OCI-M1 (cell line): ENCODE data around the gene FGF1.
"Not testable (repeated sequence)": the region's sequence is repeated elsewhere in the genome, so short reads cannot be mapped to it uniquely, and the experiment has no call there.

Experiments
- DNase-seq: peaks from one replicate; lab custom pipeline; 2025; lab: John Stamatoyannopoulos, UW

FGF1 gene

DNA sequence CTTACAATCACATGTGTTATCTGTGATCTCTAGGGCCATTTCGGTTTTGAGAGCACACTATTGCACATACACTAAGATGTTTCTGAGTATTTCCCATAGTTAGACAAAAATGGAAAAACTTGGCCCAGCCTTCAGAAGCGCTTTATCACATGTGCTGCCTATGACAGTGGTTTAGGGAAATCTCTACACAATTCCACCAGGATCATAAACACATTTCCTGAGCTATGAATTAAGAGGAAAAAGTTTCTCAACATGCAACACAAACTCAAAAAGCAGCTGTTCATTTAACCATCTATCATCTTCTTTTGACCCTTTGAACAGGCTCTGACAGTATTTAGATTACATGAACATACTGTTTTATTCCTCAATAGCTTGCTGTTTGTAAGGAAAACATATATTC is 15.1 kb downstream of the FGF1 start:
- DNase-seq = no peak

DNA sequence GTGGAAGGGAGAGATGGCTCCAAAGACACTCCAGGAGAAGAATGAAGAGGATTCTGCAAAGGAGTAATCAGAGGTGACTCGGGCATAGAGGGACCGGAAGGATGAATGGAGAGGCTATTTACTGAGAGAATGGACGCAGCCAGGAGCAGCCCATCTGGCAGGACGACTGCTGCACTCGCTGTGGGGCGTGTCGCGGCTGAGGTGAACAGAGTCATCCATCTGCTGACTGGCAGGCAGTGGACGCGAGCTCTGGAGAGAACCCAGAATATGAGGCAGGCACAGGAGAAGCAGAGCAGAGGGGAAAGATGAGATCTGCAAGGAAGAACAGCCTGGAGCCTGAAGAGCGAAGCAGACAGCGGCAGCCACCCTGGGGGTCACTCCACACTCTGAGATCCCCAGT is 16.4 kb downstream of the FGF1 start:
- no peak for DNase-seq

DNA sequence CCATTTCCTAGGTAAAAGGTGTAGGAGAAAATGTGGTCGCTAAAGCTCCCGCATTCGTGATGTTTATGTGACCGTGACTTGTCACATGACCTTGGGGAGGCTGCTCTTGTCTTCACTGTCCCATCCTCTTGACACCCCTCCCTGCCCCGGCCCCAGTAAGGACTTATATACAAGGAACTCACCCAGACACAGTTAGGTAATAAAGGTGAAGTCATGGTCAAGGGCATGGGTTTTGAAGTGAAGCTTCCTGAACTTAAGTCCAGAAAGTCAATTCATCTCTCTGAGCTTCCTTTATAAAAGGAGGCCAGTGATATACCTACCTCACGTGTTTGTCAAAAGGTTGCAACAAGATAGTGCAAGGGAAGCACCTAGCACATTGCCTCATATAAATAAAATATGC is 17.6 kb downstream of the FGF1 start:
- no peak for DNase-seq

- DNase-seq = no peak
These were observed 18.1 kb downstream of the FGF1 start for GRCh38 chr5:142667831-142668230.

GRCh38 chr5:142664636-142665035 is 21.3 kb downstream of the FGF1 start:
- no peak for DNase-seq

DNA sequence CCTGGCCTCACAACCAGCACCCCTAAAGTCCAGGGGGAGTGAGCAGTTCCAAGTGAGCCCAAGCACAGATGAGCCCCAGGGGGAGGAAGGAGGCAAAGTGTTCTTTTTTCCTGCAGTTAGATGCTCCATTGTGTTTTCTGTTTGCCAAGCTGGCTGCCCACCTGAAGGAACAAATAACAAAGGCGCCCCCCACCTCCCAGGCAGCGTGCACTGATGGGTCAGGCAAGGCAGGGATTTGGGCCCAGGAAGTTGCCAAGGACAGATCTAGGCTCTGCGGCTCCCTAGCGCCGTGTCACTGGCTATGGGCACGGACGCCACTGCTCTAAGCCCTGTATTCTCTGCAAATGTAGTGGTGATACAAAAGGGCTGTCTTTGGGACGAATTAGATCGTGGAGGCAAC is 21.8 kb downstream of the FGF1 start:
- no peak for DNase-seq

DNA sequence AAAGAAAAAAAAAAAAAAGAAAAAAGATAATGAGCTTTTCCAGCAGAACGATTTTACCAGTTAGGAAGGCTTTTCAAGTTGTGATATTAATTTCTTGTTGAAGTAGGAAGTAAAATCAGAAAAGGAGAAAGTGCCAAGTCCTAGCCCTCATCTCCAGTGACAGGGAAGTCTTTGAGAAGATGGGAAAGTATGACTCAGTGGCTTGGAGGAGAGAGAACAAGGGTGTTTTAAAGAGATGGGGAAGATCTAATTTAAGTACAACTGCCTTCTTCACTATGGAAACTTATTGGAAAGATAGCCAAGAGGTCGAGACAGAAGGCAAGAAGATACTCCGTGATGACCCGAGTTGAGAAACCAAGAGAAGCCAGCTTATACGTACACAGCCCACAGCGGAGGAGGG is 22.6 kb downstream of the FGF1 start:
- no peak for DNase-seq

DNA sequence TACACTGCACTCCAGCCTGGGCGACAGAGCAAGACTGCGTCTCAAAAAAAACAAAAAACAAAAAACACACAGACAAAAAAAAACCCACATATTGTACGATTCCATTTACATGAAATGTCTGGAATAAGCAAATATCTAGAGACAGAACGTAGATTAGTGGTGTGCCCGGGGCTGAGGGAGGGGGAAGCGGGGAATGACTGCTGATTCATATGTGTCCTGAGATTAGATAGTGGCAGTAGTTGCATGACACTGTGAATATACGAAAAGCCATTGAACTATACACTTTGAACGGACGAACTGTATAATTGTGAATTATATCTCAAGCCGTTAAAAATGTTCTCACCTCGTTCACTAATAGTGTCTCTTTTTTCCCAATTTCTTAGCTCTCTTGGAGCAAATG is 23.9 kb downstream of the FGF1 start:
- peak; percentile 37 for DNase-seq

DNA sequence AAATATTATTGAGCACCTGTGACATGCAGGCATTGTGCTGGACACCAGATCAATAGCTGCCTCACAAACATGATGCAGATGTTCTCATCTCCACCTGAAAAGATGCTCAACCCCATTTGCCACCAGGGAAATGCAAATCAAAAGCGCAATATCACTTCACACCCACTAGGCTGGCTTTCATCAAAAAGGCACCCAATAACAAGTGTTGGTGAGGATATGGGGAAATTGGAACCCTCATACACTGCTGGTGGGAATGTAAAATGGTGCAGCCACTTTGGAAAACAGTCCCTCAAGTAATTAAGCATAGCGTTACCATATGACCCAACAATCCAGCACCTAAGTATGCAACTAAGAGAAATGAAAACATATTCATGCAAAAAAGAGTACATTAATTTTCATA is 24.7 kb downstream of the FGF1 start:
- no peak for DNase-seq

- no peak for DNase-seq
These were observed 25.2 kb downstream of the FGF1 start for GRCh38 chr5:142660731-142661130.

DNA sequence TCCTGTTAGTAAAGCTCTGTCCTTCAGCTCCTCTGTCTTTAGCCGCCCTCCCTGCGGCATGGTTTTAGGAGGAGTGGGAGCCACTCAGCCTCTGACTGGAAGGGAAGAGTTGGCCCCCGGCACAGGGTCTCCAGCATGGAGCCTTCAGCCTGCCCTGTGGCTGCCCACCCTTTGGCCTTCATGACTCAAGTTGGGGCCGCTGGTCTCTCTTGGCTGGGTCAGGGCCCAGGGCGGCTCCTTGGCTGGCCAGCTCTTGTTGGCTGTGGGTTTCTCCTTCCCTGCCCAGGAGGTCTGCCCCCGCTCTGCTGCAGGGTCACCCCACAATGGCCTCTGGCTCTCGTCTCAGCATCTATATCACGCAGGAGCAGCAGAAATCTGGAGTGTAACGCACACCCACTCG is 25.7 kb downstream of the FGF1 start:
- DNase-seq = no peak

DNA sequence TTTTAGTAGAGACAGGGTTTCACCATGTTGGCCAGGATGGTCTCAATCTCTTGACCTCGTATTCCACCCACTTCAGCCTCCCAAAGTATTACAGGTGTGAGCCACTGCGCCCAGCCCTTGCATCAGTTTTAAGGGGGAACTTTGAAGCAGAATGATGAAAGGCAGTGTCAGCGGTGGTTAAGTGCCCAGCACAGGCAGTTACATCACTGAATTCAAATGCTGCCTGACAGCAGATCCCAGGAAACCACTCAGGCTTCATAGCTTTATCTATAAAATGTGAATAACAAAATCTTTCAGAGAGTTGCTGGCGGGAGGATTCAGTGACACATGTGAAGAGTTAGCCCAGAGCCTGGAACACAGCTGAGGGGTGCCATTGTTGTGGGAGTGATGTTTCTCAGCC is 26.5 kb downstream of the FGF1 start:
- no peak for DNase-seq

DNA sequence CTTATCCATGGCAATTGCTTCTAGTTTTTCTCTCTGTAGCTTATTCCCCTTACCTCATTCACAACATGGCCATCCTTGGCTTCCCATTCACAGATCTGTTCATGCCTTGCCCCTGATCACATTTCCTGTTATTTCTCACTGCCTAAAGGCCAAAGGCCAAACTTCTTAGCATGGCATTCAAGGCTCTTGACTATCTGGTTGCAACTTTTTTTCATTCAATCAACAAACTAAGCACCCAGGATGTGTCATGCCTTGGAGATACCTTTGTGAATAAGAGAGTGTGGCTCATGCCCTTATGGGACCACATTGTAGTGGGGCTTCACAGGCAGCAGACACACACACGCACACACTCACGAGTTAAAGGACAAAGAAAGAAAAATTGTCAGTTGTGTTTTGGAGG is 27.6 kb downstream of the FGF1 start:
- no peak for DNase-seq

DNA sequence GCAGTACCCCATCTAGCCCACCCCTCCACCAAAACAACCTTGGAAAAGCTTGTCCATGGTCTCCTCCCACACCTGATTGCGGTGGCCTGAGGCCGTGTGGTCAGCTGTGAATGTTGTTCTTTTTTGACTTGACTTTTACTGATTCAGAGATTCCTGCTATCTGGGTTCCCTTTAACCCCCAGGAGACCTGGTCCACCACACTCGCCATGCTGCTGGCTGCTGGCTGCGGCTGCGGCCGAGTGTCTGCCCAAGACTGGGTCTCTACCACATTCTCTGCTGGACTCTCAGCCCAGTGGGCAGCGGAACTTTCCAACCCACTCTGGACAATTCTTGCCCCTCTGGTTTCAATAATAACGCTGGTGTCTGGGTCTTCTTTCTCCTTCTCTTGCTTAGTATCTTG is 28.4 kb downstream of the FGF1 start:
- no peak for DNase-seq

- peak; percentile 85 for DNase-seq
These were observed 30.3 kb downstream of the FGF1 start for GRCh38 chr5:142655339-142656267.

GRCh38 chr5:142654578-142655058 is 31.3 kb downstream of the FGF1 start:
- DNase-seq = no peak

- DNase-seq = no peak
These were observed 32.6 kb downstream of the FGF1 start for GRCh38 chr5:142653321-142653720.

DNA sequence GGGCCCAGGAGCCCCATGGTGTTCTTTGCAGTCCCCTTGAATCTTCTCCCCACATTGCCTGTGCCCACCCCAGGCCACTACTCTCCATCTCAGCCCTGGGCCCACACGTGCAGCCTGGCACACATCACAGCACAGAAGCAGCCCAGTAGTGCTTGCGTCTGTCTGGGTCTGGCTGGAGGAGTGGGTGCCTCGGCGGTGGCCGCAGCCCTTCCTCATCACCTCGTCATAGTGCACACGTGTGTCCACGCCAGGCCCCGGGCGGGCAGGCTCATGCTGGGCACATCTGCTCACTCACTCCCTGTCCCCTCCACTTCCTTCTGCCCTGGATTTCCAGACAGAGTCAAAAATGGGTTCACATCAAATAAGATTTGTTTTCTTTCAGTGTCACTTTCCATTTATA is 33.3 kb downstream of the FGF1 start:
- no peak for DNase-seq

- DNase-seq = no peak
These were observed 35.0 kb downstream of the FGF1 start for GRCh38 chr5:142650881-142651280.

GRCh38 chr5:142650060-142650459 is 35.8 kb downstream of the FGF1 start:
- DNase-seq = no peak

- not testable (repeated sequence) for DNase-seq
These were observed 37.8 kb downstream of the FGF1 start for GRCh38 chr5:142648108-142648507.

DNA sequence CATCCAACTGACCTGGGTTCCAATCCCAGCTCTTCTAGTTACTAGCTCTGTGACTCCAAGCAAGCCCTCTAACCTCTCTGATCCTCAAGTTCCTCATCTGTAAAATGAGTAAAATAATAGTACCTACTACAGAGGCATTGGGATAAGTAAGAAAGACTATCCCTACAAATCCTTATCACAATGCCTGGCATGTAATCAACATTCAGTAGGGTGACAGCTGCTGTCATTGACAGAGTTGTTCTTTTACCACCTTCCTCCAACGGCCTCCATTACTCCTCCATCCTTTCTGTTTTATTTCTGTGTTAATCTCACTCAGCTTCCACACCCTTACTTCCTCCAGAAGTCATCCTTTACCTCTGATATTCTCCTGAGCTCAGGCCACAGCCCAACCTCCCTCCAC is 40.4 kb downstream of the FGF1 start:
- no peak for DNase-seq

DNA sequence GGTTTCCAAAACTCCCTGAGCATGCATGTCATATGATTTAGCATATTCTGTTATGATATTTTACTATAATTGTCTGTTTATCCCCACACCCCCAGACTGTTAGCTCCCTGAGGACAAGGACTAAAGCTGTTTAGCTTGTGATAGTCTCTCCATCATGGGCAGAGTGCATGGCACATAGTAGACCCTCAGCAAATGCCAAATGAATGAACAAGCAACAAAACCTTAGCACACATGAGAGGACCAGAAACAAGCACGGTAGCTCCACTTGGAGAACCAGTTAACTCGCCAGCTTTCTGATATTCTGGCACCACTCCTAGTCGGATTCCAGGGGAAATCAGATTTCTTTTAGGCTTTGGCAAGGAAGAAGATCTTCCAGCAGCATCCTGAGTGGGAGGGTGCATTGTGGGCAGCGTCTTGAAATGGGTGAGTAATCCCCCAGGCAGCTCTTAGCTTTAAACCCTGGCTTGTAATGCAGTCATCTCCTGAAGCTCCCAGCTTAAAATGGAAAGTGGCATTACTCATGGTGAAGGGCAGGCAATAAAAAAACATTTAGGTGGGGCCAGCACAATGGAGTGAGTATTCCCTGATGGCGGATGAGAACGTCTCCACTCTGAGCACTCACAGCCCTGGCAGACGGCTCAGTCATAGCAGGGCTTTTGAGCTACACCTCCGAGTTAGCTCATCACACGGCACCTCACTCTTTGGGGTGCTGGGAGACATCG is 41.1 kb downstream of the FGF1 start:
- no peak for DNase-seq
